H1 (cell line): ENCODE measurements around the gene SFMBT2. TPM values are rescaled to one million over a fixed set of nuclear protein-coding genes. Genes with fewer than 3 reads are reported as not detected.

Experiments
- CHD7 ChIP-seq: fragments of 300-600 bp; sonication (generic); IDR thresholded peaks from 2 replicates; pipeline ENCODE4 v1.7.1; 2012; ENCODE audit warnings: low read length, moderate library complexity, mild to moderate bottlenecking, inconsistent platforms; ENCODE audit not compliant: insufficient replicate concordance
- polyA plus RNA-seq, 7 experiments: library from polyadenylated mRNA; depleted of rRNA in 3 of 7; stranded (reverse) in 5 of 7; unstranded in 2 of 7; fragments of >200 nt in 5 of 7; fragments of 200-250 nt in 2 of 7; gene quantifications; 1 replicate in 5 of 7; 2 replicates in 1 of 7; 4 replicates in 1 of 7; pipeline versions ENCODE4 v1.2.1 to v1.2.3, GENCODE V29; 2011 to 2013; ENCODE audit warnings: missing spikeins in 2 of 7, mixed read lengths in 2 of 7
- total RNA-seq: library from RNA; stranded (reverse); fragmentation: NEBNext Ultra II Directional; extraction: Animal tissue kit (Norgen Biotek cat#: 25700); gene quantifications from 2 replicates; pipeline ENCODE4 v1.2.1, GENCODE V29; 2021

Gene SFMBT2
- total and polyA plus RNA-seq, 2 of the 8 experiments (the other 6 are each of a cell fraction or from before 2014, with no cell fraction given): 2.9 to 11.0 TPM

- no peak for TF ChIP-seq CHD7
Observed at GRCh38 chr10:7111561-7111960, 299.3 kb downstream of the SFMBT2 start (continued).
